WTC11 (cell line): Measurements from ENCODE around the gene SLK. TPM values are rescaled to one million over a fixed set of nuclear protein-coding genes. Genes with fewer than 3 reads are reported as not detected.

ENCODE experiments used
- ATAC-seq: fragments of 200-7000 bp; cut with Tn5 transposase; 2 replicates; pipeline ENCODE4 v1.10.0; 2021; ENCODE audit warnings: mild to moderate bottlenecking, moderate library complexity
- CTCF ChIA-PET: fragments of 300-600 bp; sonication (Branson Sonifier 250); formaldehyde crosslinking; loops from one replicate; lab custom pipeline; 2021; ENCODE audit warnings: antibody characterized with exemption; lab: Charles Lee
- POLR2A ChIA-PET: fragments of 350-600 bp; sonication (Branson Sonifier 250); formaldehyde crosslinking; loops from one replicate; lab custom pipeline; 2021; ENCODE audit warnings: antibody characterized with exemption; lab: Charles Lee
- DNase-seq: peaks from one replicate; pipeline ENCODE4 v3.0.0; 2021; ENCODE audit warnings: low spot score
- H3K27ac Mint-ChIP-seq: 2 replicates; pipeline ENCODE4 v1.8.0; 2021; ENCODE audit warnings: mixed read lengths
- H3K27me3 Mint-ChIP-seq: 2 replicates; pipeline ENCODE4 v1.8.0; 2021; ENCODE audit warnings: low read depth, mild to moderate bottlenecking, moderate library complexity, mixed read lengths
- H3K36me3 Mint-ChIP-seq: 2 replicates; pipeline ENCODE4 v1.8.0; 2021; ENCODE audit warnings: mixed read lengths
- H3K4me1 Mint-ChIP-seq: 2 replicates; pipeline ENCODE4 v1.8.0; 2022; ENCODE audit warnings: mixed read lengths
- H3K4me3 Mint-ChIP-seq: 2 replicates; pipeline ENCODE4 v1.8.0; 2021; ENCODE audit warnings: mild to moderate bottlenecking, moderate library complexity, mixed read lengths
- H3K9me3 Mint-ChIP-seq: 2 replicates; pipeline ENCODE4 v1.8.0; 2021; ENCODE audit warnings: mixed read lengths
- CBFB ChIP-seq: sonication (generic); formaldehyde crosslinking; IDR thresholded peaks from 2 replicates; pipeline ENCODE4 v1.8.1; 2022; ENCODE audit warnings: mild to moderate bottlenecking, low read depth, missing genetic modification reagents
- EMX1 ChIP-seq: fragments of 250-450 bp; sonication (Bioruptor Pico); IDR thresholded peaks from 2 replicates; pipeline ENCODE4 v1.8.0; 2021; ENCODE audit warnings: mild to moderate bottlenecking
- FOXK1 ChIP-seq: sonication (generic); formaldehyde crosslinking; IDR thresholded peaks from 2 replicates; pipeline ENCODE4 v1.8.0; 2022; ENCODE audit warnings: mild to moderate bottlenecking, moderate library complexity, missing genetic modification reagents
- FOXP1 ChIP-seq: sonication (generic); formaldehyde crosslinking; IDR thresholded peaks from 2 replicates; pipeline ENCODE4 v1.8.0; 2022; ENCODE audit warnings: missing genetic modification reagents, mild to moderate bottlenecking, moderate library complexity, borderline replicate concordance
- GABPB1 ChIP-seq: sonication (generic); formaldehyde crosslinking; IDR thresholded peaks from 2 replicates; pipeline ENCODE4 v1.8.1; 2023; ENCODE audit warnings: mild to moderate bottlenecking, missing genetic modification reagents
- GRHL2 ChIP-seq: fragments of 250-450 bp; sonication (Bioruptor Pico); IDR thresholded peaks from 2 replicates; pipeline ENCODE4 v1.8.0; 2022; ENCODE audit warnings: mild to moderate bottlenecking, moderate library complexity; ENCODE audit not compliant: insufficient replicate concordance, severe bottlenecking
- HMGA2 ChIP-seq: fragments of 250-450 bp; sonication (Bioruptor Pico); IDR thresholded peaks from 2 replicates; pipeline ENCODE4 v1.4.0; 2021; ENCODE audit warnings: mild to moderate bottlenecking, moderate library complexity
- JAZF1 ChIP-seq: fragments of 250-450 bp; sonication (Bioruptor Pico); IDR thresholded peaks from 2 replicates; pipeline ENCODE4 v1.9.0; 2021; ENCODE audit warnings: moderate library complexity, mild to moderate bottlenecking, inconsistent platforms
- MXD4 ChIP-seq: fragments of 250-450 bp; sonication (Bioruptor Pico); IDR thresholded peaks from 2 replicates; pipeline ENCODE4 v1.8.0; 2021; ENCODE audit warnings: mild to moderate bottlenecking, moderate library complexity, borderline replicate concordance
- NFYB ChIP-seq: sonication (generic); formaldehyde crosslinking; conservative IDR thresholded peaks from 2 replicates; pipeline ENCODE4 v1.8.0; 2022; ENCODE audit warnings: low read depth, missing genetic modification reagents
- NR2C2 ChIP-seq: sonication (generic); formaldehyde crosslinking; IDR thresholded peaks from 2 replicates; pipeline ENCODE4 v1.8.0; 2022; ENCODE audit warnings: mild to moderate bottlenecking, missing genetic modification reagents
- NR3C1 ChIP-seq: sonication (generic); formaldehyde crosslinking; conservative IDR thresholded peaks from 2 replicates; pipeline ENCODE4 v1.8.1; 2023; ENCODE audit warnings: low read depth, mild to moderate bottlenecking, missing genetic modification reagents
- SP1 ChIP-seq: sonication (generic); formaldehyde crosslinking; conservative IDR thresholded peaks from 2 replicates; pipeline ENCODE4 v1.8.1; 2022; ENCODE audit warnings: missing genetic modification reagents
- ZNF138 ChIP-seq: sonication (generic); formaldehyde crosslinking; conservative IDR thresholded peaks from 2 replicates; pipeline ENCODE4 v1.8.1; 2022; ENCODE audit warnings: mild to moderate bottlenecking, moderate library complexity, missing genetic modification reagents
- total RNA-seq: library from RNA; stranded (reverse); gene quantifications from 3 replicates; pipeline ENCODE4 v1.2.3, GENCODE V29; 2021
- TF ChIP-seq, protein P1 (sequence below): sonication (generic); formaldehyde crosslinking; IDR thresholded peaks from 2 replicates; pipeline ENCODE4 v1.8.1; 2022; ENCODE audit warnings: low read depth, mild to moderate bottlenecking, moderate library complexity, missing genetic modification reagents, borderline replicate concordance
- TF ChIP-seq, protein P2 (sequence below): sonication (generic); formaldehyde crosslinking; IDR thresholded peaks from 2 replicates; pipeline ENCODE4 v1.8.0; 2023; ENCODE audit warnings: missing genetic modification reagents
- TF ChIP-seq, protein P3 (sequence below): sonication (generic); formaldehyde crosslinking; IDR thresholded peaks from 2 replicates; pipeline ENCODE4 v1.8.0; 2022; ENCODE audit warnings: mild to moderate bottlenecking, missing genetic modification reagents
- TF ChIP-seq, protein P4 (sequence below): fragments of 250-450 bp; sonication (Bioruptor Pico); IDR thresholded peaks from 2 replicates; pipeline ENCODE4 v1.8.0; 2021; ENCODE audit warnings: mild to moderate bottlenecking
- TF ChIP-seq, protein P5 (sequence below): sonication (generic); formaldehyde crosslinking; IDR thresholded peaks from 2 replicates; pipeline ENCODE4 v1.8.1; 2023; ENCODE audit warnings: mild to moderate bottlenecking, missing genetic modification reagents, moderate library complexity
- TF ChIP-seq, protein P6 (sequence below): sonication (generic); formaldehyde crosslinking; IDR thresholded peaks from 2 replicates; pipeline ENCODE4 v1.8.1; 2023; ENCODE audit warnings: mild to moderate bottlenecking, missing genetic modification reagents, borderline replicate concordance
- TF ChIP-seq, protein P7 (sequence below): sonication (generic); formaldehyde crosslinking; IDR thresholded peaks from 2 replicates; pipeline ENCODE4 v1.8.1; 2023; ENCODE audit warnings: mild to moderate bottlenecking, moderate library complexity, missing genetic modification reagents

The SLK gene
- total RNA-seq, 1 experiment from 2014 or later = 19.2 TPM

DNA sequence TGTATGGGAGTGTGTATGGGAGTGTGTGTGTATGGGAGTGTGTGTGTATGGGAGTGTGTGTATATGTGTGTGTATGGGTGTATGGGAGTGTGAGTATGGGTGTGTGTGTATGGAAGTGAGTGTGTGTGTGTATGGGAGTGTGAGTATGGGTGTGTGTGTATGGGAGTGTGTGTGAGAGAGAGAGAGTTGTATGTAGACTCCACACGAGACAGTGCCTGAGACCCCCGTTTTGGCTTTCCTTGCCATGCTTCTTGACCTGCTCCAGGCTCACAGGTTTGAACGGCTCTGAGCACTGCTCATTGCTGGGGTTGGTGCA, 69.1 kb downstream of the SLK start:
- Mint-ChIP-seq H3K27ac (no peak overlapping the region; the same call in 1 of the 2 replicates), H3K4me1 (peaks cover 27% of the 10 kb centered on the region), H3K4me3 (no peak overlapping the region), H3K9me3 (no peaks in the 10 kb centered on the region), H3K27me3 (no peaks in the 10 kb centered on the region; the same call in 1 of the 2 replicates), H3K36me3 (0 out of 2 replicates have a peak, but pooled peaks cover 2% of the 10 kb centered on the region)
- ChIA-PET CTCF (no interaction called here), POLR2A (no interaction called here)
- TF ChIP-seq HMGA2 (CRISPR knock-in tag) = no peak
- TF ChIP-seq, protein P1, sequence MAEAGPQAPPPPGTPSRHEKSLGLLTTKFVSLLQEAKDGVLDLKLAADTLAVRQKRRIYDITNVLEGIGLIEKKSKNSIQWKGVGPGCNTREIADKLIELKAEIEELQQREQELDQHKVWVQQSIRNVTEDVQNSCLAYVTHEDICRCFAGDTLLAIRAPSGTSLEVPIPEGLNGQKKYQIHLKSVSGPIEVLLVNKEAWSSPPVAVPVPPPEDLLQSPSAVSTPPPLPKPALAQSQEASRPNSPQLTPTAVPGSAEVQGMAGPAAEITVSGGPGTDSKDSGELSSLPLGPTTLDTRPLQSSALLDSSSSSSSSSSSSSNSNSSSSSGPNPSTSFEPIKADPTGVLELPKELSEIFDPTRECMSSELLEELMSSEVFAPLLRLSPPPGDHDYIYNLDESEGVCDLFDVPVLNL (CRISPR knock-in tag) = no peak
- TF ChIP-seq GABPB1 (CRISPR knock-in tag) = no peak
- no peak for TF ChIP-seq CBFB
- TF ChIP-seq, protein P2, sequence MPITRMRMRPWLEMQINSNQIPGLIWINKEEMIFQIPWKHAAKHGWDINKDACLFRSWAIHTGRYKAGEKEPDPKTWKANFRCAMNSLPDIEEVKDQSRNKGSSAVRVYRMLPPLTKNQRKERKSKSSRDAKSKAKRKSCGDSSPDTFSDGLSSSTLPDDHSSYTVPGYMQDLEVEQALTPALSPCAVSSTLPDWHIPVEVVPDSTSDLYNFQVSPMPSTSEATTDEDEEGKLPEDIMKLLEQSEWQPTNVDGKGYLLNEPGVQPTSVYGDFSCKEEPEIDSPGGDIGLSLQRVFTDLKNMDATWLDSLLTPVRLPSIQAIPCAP (CRISPR knock-in tag) = no peak
- no peak for TF ChIP-seq NFYB
- TF ChIP-seq, protein P3, sequence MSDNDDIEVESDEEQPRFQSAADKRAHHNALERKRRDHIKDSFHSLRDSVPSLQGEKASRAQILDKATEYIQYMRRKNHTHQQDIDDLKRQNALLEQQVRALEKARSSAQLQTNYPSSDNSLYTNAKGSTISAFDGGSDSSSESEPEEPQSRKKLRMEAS (CRISPR knock-in tag) = no peak
- TF ChIP-seq MXD4 (CRISPR knock-in tag) = no peak
- ATAC-seq (no peak), DNase-seq (no peak)

DNA sequence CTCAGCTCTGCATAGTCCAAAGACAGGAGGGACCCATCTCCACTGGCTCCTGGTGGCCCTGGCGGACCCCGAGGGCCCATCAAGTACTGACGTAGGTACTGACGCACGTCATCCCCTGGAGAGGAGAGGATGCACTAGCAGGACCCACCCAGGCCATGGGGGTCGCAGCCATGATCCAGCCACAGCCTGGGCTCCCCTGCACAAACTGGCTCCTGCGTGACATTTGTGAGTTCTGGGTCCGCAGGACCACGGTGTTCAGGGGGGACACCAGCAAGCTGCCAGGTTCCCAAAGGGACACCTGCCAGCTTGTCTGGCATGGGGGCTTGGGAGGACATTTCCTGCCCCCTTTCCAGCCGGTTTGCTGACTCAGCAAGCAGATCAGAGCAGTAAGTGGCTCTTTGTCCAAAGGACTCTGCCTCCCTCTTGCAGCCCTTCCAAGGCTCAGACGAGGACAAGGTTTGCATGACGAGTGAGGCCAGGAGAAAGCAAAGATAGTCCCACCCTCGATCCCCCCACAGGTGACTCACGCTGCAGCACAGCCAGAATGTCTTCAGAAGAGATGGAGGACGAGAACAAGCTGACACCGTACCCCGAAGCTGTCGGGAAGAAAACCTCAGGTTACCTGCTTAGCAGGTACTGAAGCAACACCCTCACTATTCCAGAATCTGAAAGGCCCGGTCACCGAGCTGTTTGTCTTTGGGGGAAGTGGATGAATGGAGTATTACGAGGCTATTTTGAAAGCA, 69.7 kb downstream of the SLK start:
- ChIA-PET POLR2A (interaction anchor here (0.7 kb wide), 1 partner anchor 15 kb away, joined by 4 read pairs; no protein-coding TSS in a partner anchor), CTCF (no interaction called here)
- no peak overlapping the region for H3K27ac Mint-ChIP-seq
- DNase-seq = no peak
- H3K4me3 Mint-ChIP-seq = no peak overlapping the region
- H3K4me1 Mint-ChIP-seq = peaks cover 22% of the 10 kb centered on the region
- TF ChIP-seq EMX1 (CRISPR knock-in tag) (no peak), NR3C1 (no peak), FOXP1 (no peak), CBFB (no peak), GABPB1 (CRISPR knock-in tag) (no peak), SP1 (CRISPR knock-in tag) (no peak), NR2C2 (CRISPR knock-in tag) (no peak), JAZF1 (CRISPR knock-in tag) (no peak), FOXK1 (no peak), GRHL2 (CRISPR knock-in tag) (no peak), ZNF138 (no peak)
- TF ChIP-seq, protein P4, sequence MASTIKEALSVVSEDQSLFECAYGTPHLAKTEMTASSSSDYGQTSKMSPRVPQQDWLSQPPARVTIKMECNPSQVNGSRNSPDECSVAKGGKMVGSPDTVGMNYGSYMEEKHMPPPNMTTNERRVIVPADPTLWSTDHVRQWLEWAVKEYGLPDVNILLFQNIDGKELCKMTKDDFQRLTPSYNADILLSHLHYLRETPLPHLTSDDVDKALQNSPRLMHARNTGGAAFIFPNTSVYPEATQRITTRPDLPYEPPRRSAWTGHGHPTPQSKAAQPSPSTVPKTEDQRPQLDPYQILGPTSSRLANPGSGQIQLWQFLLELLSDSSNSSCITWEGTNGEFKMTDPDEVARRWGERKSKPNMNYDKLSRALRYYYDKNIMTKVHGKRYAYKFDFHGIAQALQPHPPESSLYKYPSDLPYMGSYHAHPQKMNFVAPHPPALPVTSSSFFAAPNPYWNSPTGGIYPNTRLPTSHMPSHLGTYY = no peak
- TF ChIP-seq, protein P2 (CRISPR knock-in tag) = no peak
- TF ChIP-seq, protein P5, sequence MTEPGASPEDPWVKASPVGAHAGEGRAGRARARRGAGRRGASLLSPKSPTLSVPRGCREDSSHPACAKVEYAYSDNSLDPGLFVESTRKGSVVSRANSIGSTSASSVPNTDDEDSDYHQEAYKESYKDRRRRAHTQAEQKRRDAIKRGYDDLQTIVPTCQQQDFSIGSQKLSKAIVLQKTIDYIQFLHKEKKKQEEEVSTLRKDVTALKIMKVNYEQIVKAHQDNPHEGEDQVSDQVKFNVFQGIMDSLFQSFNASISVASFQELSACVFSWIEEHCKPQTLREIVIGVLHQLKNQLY (CRISPR knock-in tag) = no peak
- TF ChIP-seq, protein P6, sequence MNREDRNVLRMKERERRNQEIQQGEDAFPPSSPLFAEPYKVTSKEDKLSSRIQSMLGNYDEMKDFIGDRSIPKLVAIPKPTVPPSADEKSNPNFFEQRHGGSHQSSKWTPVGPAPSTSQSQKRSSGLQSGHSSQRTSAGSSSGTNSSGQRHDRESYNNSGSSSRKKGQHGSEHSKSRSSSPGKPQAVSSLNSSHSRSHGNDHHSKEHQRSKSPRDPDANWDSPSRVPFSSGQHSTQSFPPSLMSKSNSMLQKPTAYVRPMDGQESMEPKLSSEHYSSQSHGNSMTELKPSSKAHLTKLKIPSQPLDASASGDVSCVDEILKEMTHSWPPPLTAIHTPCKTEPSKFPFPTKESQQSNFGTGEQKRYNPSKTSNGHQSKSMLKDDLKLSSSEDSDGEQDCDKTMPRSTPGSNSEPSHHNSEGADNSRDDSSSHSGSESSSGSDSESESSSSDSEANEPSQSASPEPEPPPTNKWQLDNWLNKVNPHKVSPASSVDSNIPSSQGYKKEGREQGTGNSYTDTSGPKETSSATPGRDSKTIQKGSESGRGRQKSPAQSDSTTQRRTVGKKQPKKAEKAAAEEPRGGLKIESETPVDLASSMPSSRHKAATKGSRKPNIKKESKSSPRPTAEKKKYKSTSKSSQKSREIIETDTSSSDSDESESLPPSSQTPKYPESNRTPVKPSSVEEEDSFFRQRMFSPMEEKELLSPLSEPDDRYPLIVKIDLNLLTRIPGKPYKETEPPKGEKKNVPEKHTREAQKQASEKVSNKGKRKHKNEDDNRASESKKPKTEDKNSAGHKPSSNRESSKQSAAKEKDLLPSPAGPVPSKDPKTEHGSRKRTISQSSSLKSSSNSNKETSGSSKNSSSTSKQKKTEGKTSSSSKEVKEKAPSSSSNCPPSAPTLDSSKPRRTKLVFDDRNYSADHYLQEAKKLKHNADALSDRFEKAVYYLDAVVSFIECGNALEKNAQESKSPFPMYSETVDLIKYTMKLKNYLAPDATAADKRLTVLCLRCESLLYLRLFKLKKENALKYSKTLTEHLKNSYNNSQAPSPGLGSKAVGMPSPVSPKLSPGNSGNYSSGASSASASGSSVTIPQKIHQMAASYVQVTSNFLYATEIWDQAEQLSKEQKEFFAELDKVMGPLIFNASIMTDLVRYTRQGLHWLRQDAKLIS (CRISPR knock-in tag) = no peak
- TF ChIP-seq, protein P7, sequence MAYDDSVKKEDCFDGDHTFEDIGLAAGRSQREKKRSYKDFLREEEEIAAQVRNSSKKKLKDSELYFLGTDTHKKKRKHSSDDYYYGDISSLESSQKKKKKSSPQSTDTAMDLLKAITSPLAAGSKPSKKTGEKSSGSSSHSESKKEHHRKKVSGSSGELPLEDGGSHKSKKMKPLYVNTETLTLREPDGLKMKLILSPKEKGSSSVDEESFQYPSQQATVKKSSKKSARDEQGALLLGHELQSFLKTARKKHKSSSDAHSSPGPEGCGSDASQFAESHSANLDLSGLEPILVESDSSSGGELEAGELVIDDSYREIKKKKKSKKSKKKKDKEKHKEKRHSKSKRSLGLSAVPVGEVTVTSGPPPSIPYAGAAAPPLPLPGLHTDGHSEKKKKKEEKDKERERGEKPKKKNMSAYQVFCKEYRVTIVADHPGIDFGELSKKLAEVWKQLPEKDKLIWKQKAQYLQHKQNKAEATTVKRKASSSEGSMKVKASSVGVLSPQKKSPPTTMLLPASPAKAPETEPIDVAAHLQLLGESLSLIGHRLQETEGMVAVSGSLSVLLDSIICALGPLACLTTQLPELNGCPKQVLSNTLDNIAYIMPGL (CRISPR knock-in tag) = no peak
- H3K27me3 Mint-ChIP-seq = no peaks in the 10 kb centered on the region; the same call in 1 of the 2 replicates
- 0 out of 2 replicates have a peak, but pooled peaks cover 2% of the 10 kb centered on the region for H3K36me3 Mint-ChIP-seq
- ATAC-seq = no peak
- H3K9me3 Mint-ChIP-seq = no peaks in the 10 kb centered on the region
